IMR-90 (cell line): ENCODE measurements around the gene UBALD1. TPM values are rescaled to one million over a fixed set of nuclear protein-coding genes. Genes with fewer than 3 reads are reported as not detected.

Source experiments
- ATAC-seq: fragments of 200-7000 bp; cut with Tn5 transposase; 2 replicates; pipeline ENCODE4 v1.9.1; 2020; ENCODE audit warnings: low read depth, mild to moderate bottlenecking, moderate library complexity
- BruUV-seq: library from RNA; stranded (reverse); fragments of 400-500 nt; replicated peaks from 2 replicates; lab custom pipeline; 2021; lab: Mats Ljungman, UMichigan
- CTCF ChIA-PET: fragments of 300-600 bp; formaldehyde crosslinking; extraction: SDS; loops from one replicate; lab custom pipeline; 2021; ENCODE audit warnings: antibody characterized with exemption; lab: Yijun Ruan, JAX
- POLR2A ChIA-PET: fragments of 300-600 bp; sonication (Branson Sonifier 250); formaldehyde crosslinking; loops from one replicate; lab custom pipeline; 2022; ENCODE audit warnings: antibody characterized with exemption; ENCODE audit not compliant: unreplicated experiment; lab: Charles Lee
- DNase-seq: peaks from one replicate; pipeline ENCODE4 v3.0.0; 2013
- H2AFZ ChIP-seq: replicated peaks from 2 replicates; pipeline ENCODE3; 2013; ENCODE audit warnings: low read length, mild to moderate bottlenecking; ENCODE audit not compliant: poor library complexity
- H2AK5ac ChIP-seq: 2 replicates; pipeline ENCODE4 v1.6.1; 2013; ENCODE audit warnings: low read depth, low read length, inconsistent platforms
- H2AK9ac ChIP-seq: replicated peaks from 2 replicates; pipeline ENCODE3; 2013; ENCODE audit warnings: mild to moderate bottlenecking, low read depth, low read length, moderate library complexity; ENCODE audit not compliant: poor library complexity
- H2BK120ac ChIP-seq: 2 replicates; pipeline ENCODE4 v1.6.1; 2013; ENCODE audit warnings: low read depth, low read length, inconsistent platforms
- H2BK15ac ChIP-seq: 3 replicates; pipeline ENCODE4 v1.6.1; 2013; ENCODE audit warnings: low read depth, low read length, inconsistent platforms
- H2BK20ac ChIP-seq: 2 replicates; pipeline ENCODE4 v1.6.1; 2013; ENCODE audit warnings: low read depth, mild to moderate bottlenecking, inconsistent platforms, low read length, moderate library complexity
- H2BK5ac ChIP-seq: 2 replicates; pipeline ENCODE4 v1.6.1; 2013; ENCODE audit warnings: mild to moderate bottlenecking, low read depth, low read length, inconsistent platforms; ENCODE audit not compliant: poor library complexity, severe bottlenecking
- H3K14ac ChIP-seq: replicated peaks from 2 replicates; pipeline ENCODE4 v1.6.1; 2013; ENCODE audit warnings: low read depth, low read length, inconsistent platforms
- H3K18ac ChIP-seq: 2 replicates; pipeline ENCODE4 v1.6.1; 2013; ENCODE audit warnings: low read depth, low read length, control low read depth
- H3K23ac ChIP-seq: 2 replicates; pipeline ENCODE4 v1.6.1; 2013; ENCODE audit warnings: low read depth, low read length, inconsistent platforms
- H3K27ac ChIP-seq: 2 replicates; pipeline ENCODE4 v1.5.1; 2013; ENCODE audit warnings: mild to moderate bottlenecking, control low read depth, low read length; ENCODE audit not compliant: insufficient read depth
- H3K27me3 ChIP-seq: 2 replicates; pipeline ENCODE4 v1.6.1; 2013; ENCODE audit warnings: low read length; ENCODE audit not compliant: control insufficient read depth, insufficient read depth
- H3K36me3 ChIP-seq: 2 replicates; pipeline ENCODE4 v1.6.1; 2013; ENCODE audit warnings: low read length, mixed read lengths; ENCODE audit not compliant: control insufficient read depth, insufficient read depth
- H3K4ac ChIP-seq: 2 replicates; pipeline ENCODE4 v1.6.1; 2013; ENCODE audit warnings: low read depth, low read length, inconsistent platforms
- H3K4me1 ChIP-seq: 2 replicates; pipeline ENCODE4 v1.6.1; 2013; ENCODE audit warnings: low read length, mixed read lengths; ENCODE audit not compliant: control insufficient read depth, insufficient read depth
- H3K4me2 ChIP-seq: 2 replicates; pipeline ENCODE4 v1.6.1; 2013; ENCODE audit warnings: low read depth, mild to moderate bottlenecking, control low read depth, low read length, moderate library complexity
- H3K4me3 ChIP-seq: 2 replicates; pipeline ENCODE4 v1.5.1; 2013; ENCODE audit warnings: low read depth, mild to moderate bottlenecking, control low read depth, low read length, moderate library complexity; ENCODE audit not compliant: insufficient read depth
- H3K56ac ChIP-seq: 2 replicates; pipeline ENCODE4 v1.6.1; 2013; ENCODE audit warnings: low read length, inconsistent platforms; ENCODE audit not compliant: insufficient read depth; ENCODE audit errors: extremely low read depth
- H3K79me1 ChIP-seq, 2 experiments: 2 replicates each; pipeline ENCODE4 v1.6.1; 2013; ENCODE audit warnings: low read length in 2 of 2, inconsistent platforms in 1 of 2, low read depth in 1 of 2
- H3K9ac ChIP-seq: 2 replicates; pipeline ENCODE4 v1.6.1; 2013; ENCODE audit warnings: low read depth, low read length, control low read depth
- H3K9me1 ChIP-seq: 2 replicates; pipeline ENCODE4 v1.6.1; 2013; ENCODE audit warnings: low read length, inconsistent platforms; ENCODE audit not compliant: insufficient read depth
- H3K9me3 ChIP-seq: 2 replicates; pipeline ENCODE4 v1.6.1; 2013; ENCODE audit warnings: low read length; ENCODE audit not compliant: control insufficient read depth, insufficient read depth
- H4K20me1 ChIP-seq: 2 replicates; pipeline ENCODE4 v1.6.1; 2013; ENCODE audit warnings: low read length, inconsistent platforms; ENCODE audit not compliant: insufficient read depth
- H4K5ac ChIP-seq: 2 replicates; pipeline ENCODE4 v1.6.1; 2013; ENCODE audit warnings: mild to moderate bottlenecking, low read depth, low read length, control low read depth
- H4K8ac ChIP-seq, 2 experiments: 2 replicates each; pipeline ENCODE4 v1.6.1; 2013; ENCODE audit warnings: low read depth in 2 of 2, low read length in 2 of 2, control low read depth in 1 of 2, inconsistent platforms in 1 of 2
- H4K91ac ChIP-seq: 2 replicates; pipeline ENCODE4 v1.6.1; 2013; ENCODE audit warnings: low read depth, low read length, inconsistent platforms; ENCODE audit not compliant: insufficient read depth
- BHLHE40 ChIP-seq: fragments of 150-350 bp; IDR thresholded peaks from 2 replicates; pipeline ENCODE4 v1.6.1; 2016; ENCODE audit warnings: mild to moderate bottlenecking, low read depth, low read length
- CHD1 ChIP-seq: IDR thresholded peaks from 2 replicates; pipeline ENCODE4 v1.6.1; 2012; ENCODE audit warnings: low read depth, low read length, improper control_type of control experiment
- CTCF ChIP-seq: conservative IDR thresholded peaks from 2 replicates; pipeline ENCODE4 v1.5.1; 2012; ENCODE audit warnings: mild to moderate bottlenecking, low read depth, low read length, improper control_type of control experiment
- ELK1 ChIP-seq: fragments of 150-350 bp; IDR thresholded peaks from 2 replicates; pipeline ENCODE4 v1.6.1; 2016; ENCODE audit warnings: low read depth, mild to moderate bottlenecking, low read length, moderate library complexity, borderline replicate concordance
- FOS ChIP-seq: fragments of 150-350 bp; IDR thresholded peaks from 2 replicates; pipeline ENCODE4 v1.6.1; 2016; ENCODE audit warnings: low read depth, low read length
- MAZ ChIP-seq: IDR thresholded peaks from 2 replicates; pipeline ENCODE4 v1.6.1; 2012; ENCODE audit warnings: low read depth, mild to moderate bottlenecking, low read length, improper control_type of control experiment, moderate library complexity, borderline replicate concordance
- MXI1 ChIP-seq: IDR thresholded peaks from 2 replicates; pipeline ENCODE4 v1.6.1; 2012; ENCODE audit warnings: low read depth, mild to moderate bottlenecking, low read length, moderate library complexity, borderline replicate concordance
- NFE2L2 ChIP-seq: fragments of 150-350 bp; IDR thresholded peaks from 2 replicates; pipeline ENCODE4 v1.6.1; 2016; ENCODE audit warnings: low read depth, mild to moderate bottlenecking, low read length
- POLR2A ChIP-seq: IDR thresholded peaks from 2 replicates; pipeline ENCODE4 v1.6.1; 2012; ENCODE audit warnings: mild to moderate bottlenecking, low read depth, low read length
- RAD21 ChIP-seq: IDR thresholded peaks from 2 replicates; pipeline ENCODE4 v1.6.1; 2012; ENCODE audit warnings: low read length, improper control_type of control experiment
- SMC3 ChIP-seq: fragments of 150-350 bp; IDR thresholded peaks from 2 replicates; pipeline ENCODE4 v1.6.1; 2016; ENCODE audit warnings: low read depth, mild to moderate bottlenecking, antibody characterized with exemption, low read length, moderate library complexity
- USF2 ChIP-seq: fragments of 150-350 bp; IDR thresholded peaks from 2 replicates; pipeline ENCODE4 v1.6.1; 2017; ENCODE audit warnings: mild to moderate bottlenecking, antibody characterized with exemption, low read length, low read depth
- WGBS, 2 experiments: methylation state at CpG; one replicate each; pipeline versions ENCODE4 v1.1.5 to v1.1.7; 2013; ENCODE audit warnings: missing lambda C conversion rate in 2 of 2; ENCODE audit not compliant: insufficient read length in 1 of 2; ENCODE audit errors: extremely low coverage in 2 of 2; 5-methylcytosine and 5-hydroxymethylcytosine counted together
- dilution Hi-C: fragments of 300-500 bp; cut with HindIII; formaldehyde crosslinking; loops from one replicate; pipeline ENCODE4 v1.14.3; 2018; ENCODE audit warnings: low sequenced_read_pairs; ENCODE audit not compliant: unreplicated experiment
- in situ Hi-C: fragments of 300-500 bp; cut with MboI; formaldehyde crosslinking; loops from 3 replicates; pipeline ENCODE4 v1.14.3; 2019; ENCODE audit warnings: low sequenced_read_pairs, inconsistent platforms, mixed read lengths
- intact Hi-C: fragments of 100-400 bp; cut with micrococcal nuclease; formaldehyde crosslinking; loops from 2 replicates; pipeline ENCODE4 v1.10.0; 2022
- polyA plus RNA-seq, 3 experiments: library from polyadenylated mRNA; depleted of rRNA; stranded (reverse); fragments of >200 nt; gene quantifications; 2 replicates each; pipeline ENCODE4 v1.2.3, GENCODE V29; 2012; ENCODE audit warnings: low replicate concordance in 1 of 3
- total RNA-seq: library from RNA; depleted of rRNA; stranded (reverse); fragments of >200 nt; gene quantifications from 2 replicates; pipeline ENCODE4 v1.2.3, GENCODE V29; 2012

UBALD1 gene
- total and polyA plus RNA-seq, 2 of the 4 experiments (the other 2 are of a cell fraction): 1.3 to 14.5 TPM

GRCh38 chr16:4566144-4566543, 48.5 kb downstream of the UBALD1 start:
- no peak overlapping the region for H3K23ac ChIP-seq
- H2BK5ac ChIP-seq: no peak overlapping the region
- no peak overlapping the region for H4K91ac ChIP-seq
- no peak overlapping the region for H3K14ac ChIP-seq
- ChIA-PET CTCF (no interaction called here), POLR2A (no interaction called here)
- no peak for DNase-seq
- H3K56ac ChIP-seq: no peak overlapping the region
- H3K4me3 ChIP-seq: no peak overlapping the region
- in situ Hi-C loops: no loop called here
- H3K4me1 ChIP-seq: no peaks in the 10 kb centered on the region
- no peak overlapping the region for H3K4ac ChIP-seq
- H3K27me3 ChIP-seq: peaks cover 32% of the 10 kb centered on the region
- H3K36me3 ChIP-seq: no peaks in the 10 kb centered on the region
- BruUV-seq: no TSS peak
- no peak overlapping the region for H2BK20ac ChIP-seq
- no peak overlapping the region for H4K8ac ChIP-seq
- no peaks in the 10 kb centered on the region for H3K9me3 ChIP-seq
- no peak overlapping the region for H2AK5ac ChIP-seq
- H3K79me1 ChIP-seq: no peaks in the 10 kb centered on the region
- H3K9me1 ChIP-seq: no peaks in the 10 kb centered on the region
- no peak overlapping the region for H3K18ac ChIP-seq
- no peaks in the 10 kb centered on the region for H4K20me1 ChIP-seq
- H2AFZ ChIP-seq: no peak overlapping the region
- H3K9ac ChIP-seq: no peak overlapping the region
- intact Hi-C loops: no loop called here
- H2AK9ac ChIP-seq: no peak overlapping the region
- no CpG with 5 or more reads among the region's 3 CpGs for WGBS, 2 experiments
- H2BK120ac ChIP-seq: no peak overlapping the region
- H2BK15ac ChIP-seq: no peak overlapping the region
- dilution Hi-C loops: no loop called here
- ATAC-seq: no peak
- TF ChIP-seq FOS (no peak), POLR2A (no peak), CTCF (no peak), BHLHE40 (no peak), RAD21 (no peak), NFE2L2 (no peak), SMC3 (no peak), CHD1 (no peak), MAZ (no peak), MXI1 (no peak), USF2 (no peak), ELK1 (no peak)
- H3K4me2 ChIP-seq: no peak overlapping the region
- H4K5ac ChIP-seq: no peak overlapping the region
- no peak overlapping the region for H3K27ac ChIP-seq
